H1 (cell line): ENCODE results near the gene ITPRIPL2. TPM values are rescaled to one million over a fixed set of nuclear protein-coding genes. Genes with fewer than 3 reads are reported as not detected.

Experiments
- CTCF ChIA-PET: fragments of 300-600 bp; sonication (Branson Sonifier 250); formaldehyde crosslinking; loops from one replicate; lab custom pipeline; 2021; ENCODE audit not compliant: partially characterized antibody; lab: Charles Lee
- POLR2A ChIA-PET: fragments of 300-600 bp; sonication (Branson Sonifier 250); formaldehyde crosslinking; loops from one replicate; lab custom pipeline; 2021; ENCODE audit warnings: inconsistent platforms; ENCODE audit not compliant: partially characterized antibody; lab: Charles Lee
- DNase-seq, 2 experiments: peaks; one replicate each; pipeline versions ENCODE4 v3.0.0 to v3.0.0-alpha.2; 2010 to 2022; ENCODE audit warnings: low spot score in 2 of 2, low read depth in 1 of 2, mixed read lengths in 1 of 2
- FAIRE-seq: peaks from 2 replicates; lab custom pipeline; 2011; peaks lifted over from hg19 to GRCh38; lab: Jason Lieb, UNC
- H2AFZ ChIP-seq: 2 replicates; pipeline ENCODE4 v1.8.1; 2012; ENCODE audit warnings: low read length, inconsistent platforms
- H2AK5ac ChIP-seq: 2 replicates; pipeline ENCODE4 v1.6.1; 2013; ENCODE audit warnings: low read depth, low read length
- H2BK120ac ChIP-seq: replicated peaks from 2 replicates; pipeline ENCODE3; 2013; ENCODE audit warnings: low read depth, low read length, inconsistent platforms
- H2BK12ac ChIP-seq: 2 replicates; pipeline ENCODE4 v1.6.1; 2013; ENCODE audit warnings: low read depth, low read length
- H2BK15ac ChIP-seq: 2 replicates; pipeline ENCODE4 v1.6.1; 2013; ENCODE audit warnings: low read length
- H2BK20ac ChIP-seq: 2 replicates; pipeline ENCODE4 v1.6.1; 2013; ENCODE audit warnings: low read length
- H2BK5ac ChIP-seq: 2 replicates; pipeline ENCODE4 v1.6.1; 2013; ENCODE audit warnings: low read depth, low read length
- H3K14ac ChIP-seq: 2 replicates; pipeline ENCODE4 v1.6.1; 2013; ENCODE audit warnings: inconsistent platforms; ENCODE audit not compliant: insufficient read length
- H3K18ac ChIP-seq: 2 replicates; pipeline ENCODE4 v1.6.1; 2013; ENCODE audit warnings: low read length; ENCODE audit errors: extremely low read depth
- H3K23ac ChIP-seq: 2 replicates; pipeline ENCODE4 v1.6.1; 2013; ENCODE audit warnings: inconsistent platforms; ENCODE audit not compliant: insufficient read length
- H3K23me2 ChIP-seq: 2 replicates; pipeline ENCODE4 v1.6.1; 2013; ENCODE audit warnings: low read depth, low read length
- H3K27ac ChIP-seq: 2 replicates; pipeline ENCODE4 v1.6.1; 2011; ENCODE audit warnings: low read depth, low read length, inconsistent platforms
- H3K27me3 ChIP-seq, 4 experiments: replicated peaks in 1 of 4; 1 replicate in 1 of 4; 2 replicates in 3 of 4; pipeline versions ENCODE4 v1.6.1 to v1.8.1; 2011 to 2013; ENCODE audit warnings: low read length in 3 of 4, mild to moderate bottlenecking in 3 of 4, inconsistent platforms in 2 of 4, mixed read lengths in 2 of 4, moderate library complexity in 1 of 4; ENCODE audit not compliant: control insufficient read depth in 3 of 4, insufficient read depth in 3 of 4; ENCODE audit errors: extremely low read depth in 1 of 4
- H3K36me3 ChIP-seq, 4 experiments: 2 replicates each; pipeline versions ENCODE4 v1.6.1 to v1.8.1; 2011 to 2013; ENCODE audit warnings: mild to moderate bottlenecking in 4 of 4, low read length in 3 of 4, moderate library complexity in 2 of 4, control low read depth in 1 of 4, inconsistent platforms in 1 of 4; ENCODE audit not compliant: insufficient read depth in 4 of 4, control insufficient read depth in 2 of 4
- H3K4ac ChIP-seq: replicated peaks from 2 replicates; pipeline ENCODE3; 2013; ENCODE audit warnings: low read length, low read depth, mixed read lengths, inconsistent platforms; ENCODE audit not compliant: insufficient read length
- H3K4me1 ChIP-seq, 4 experiments: replicated peaks in 1 of 4; 1 replicate in 1 of 4; 2 replicates in 3 of 4; pipeline versions ENCODE4 v1.6.1 to v1.8.1; 2011 to 2013; ENCODE audit warnings: low read length in 3 of 4, inconsistent platforms in 2 of 4, mixed read lengths in 1 of 4; ENCODE audit not compliant: insufficient read depth in 4 of 4, control insufficient read depth in 3 of 4
- H3K4me2 ChIP-seq, 2 experiments: 2 replicates each; pipeline versions ENCODE4 v1.6.1 to v1.8.1; 2011 to 2013; ENCODE audit warnings: low read depth in 2 of 2, low read length in 2 of 2, control low read depth in 1 of 2, inconsistent platforms in 1 of 2, mild to moderate bottlenecking in 1 of 2; ENCODE audit not compliant: insufficient read depth in 1 of 2
- H3K4me3 ChIP-seq, 4 experiments: fragments of 200-600, 300-600 bp in 1 of 4; sonication (generic), shearing (Covaris generic), sonication (Bioruptor Twin) in 1 of 4; 2 replicates each; pipeline versions ENCODE4 v1.5.1 to v1.8.1; 2011 to 2016; ENCODE audit warnings: low read length in 4 of 4, low read depth in 3 of 4, control low read depth in 2 of 4, inconsistent platforms in 2 of 4, mild to moderate bottlenecking in 2 of 4, mixed read lengths in 1 of 4, moderate library complexity in 1 of 4; ENCODE audit not compliant: insufficient read depth in 2 of 4; ENCODE audit errors: extremely low read depth in 1 of 4
- H3K56ac ChIP-seq: replicated peaks from 2 replicates; pipeline ENCODE3; 2013; ENCODE audit warnings: low read depth, mild to moderate bottlenecking, mixed read lengths, low read length, inconsistent platforms; ENCODE audit not compliant: insufficient read length
- H3K79me1 ChIP-seq: 2 replicates; pipeline ENCODE4 v1.6.1; 2013; ENCODE audit warnings: low read depth, low read length, control low read depth
- H3K79me2 ChIP-seq, 2 experiments: 2 replicates each; pipeline versions ENCODE4 v1.6.1 to v1.8.1; 2012 to 2013; ENCODE audit warnings: low read length in 2 of 2, mild to moderate bottlenecking in 2 of 2, inconsistent platforms in 1 of 2; ENCODE audit not compliant: insufficient read depth in 2 of 2, control insufficient read depth in 1 of 2
- H3K9ac ChIP-seq, 4 experiments: replicated peaks in 1 of 4; 1 replicate in 1 of 4; 2 replicates in 3 of 4; pipeline versions ENCODE4 v1.6.1 to v1.8.1; 2011 to 2013; ENCODE audit warnings: low read depth in 3 of 4, low read length in 3 of 4, control low read depth in 2 of 4, mild to moderate bottlenecking in 2 of 4, moderate library complexity in 2 of 4, inconsistent platforms in 1 of 4; ENCODE audit errors: extremely low read depth in 1 of 4
- H3K9me3 ChIP-seq, 2 experiments: 2 replicates each; pipeline versions ENCODE4 v1.6.1 to v1.8.1; 2012 to 2013; ENCODE audit warnings: mild to moderate bottlenecking in 2 of 2, moderate library complexity in 2 of 2, control low read depth in 1 of 2, inconsistent platforms in 1 of 2, low read depth in 1 of 2, low read length in 1 of 2, mixed read lengths in 1 of 2; ENCODE audit not compliant: insufficient read depth in 2 of 2
- H4K20me1 ChIP-seq, 2 experiments: replicated peaks in 1 of 2; 2 replicates each; pipeline versions ENCODE3 to v1.8.1; 2011 to 2013; ENCODE audit warnings: inconsistent platforms in 2 of 2, low read length in 2 of 2, mild to moderate bottlenecking in 1 of 2; ENCODE audit not compliant: insufficient read depth in 2 of 2, control insufficient read depth in 1 of 2
- H4K5ac ChIP-seq: 2 replicates; pipeline ENCODE4 v1.6.1; 2013; ENCODE audit warnings: low read length, low read depth, mixed read lengths, inconsistent platforms; ENCODE audit not compliant: insufficient read length
- H4K8ac ChIP-seq: 2 replicates; pipeline ENCODE4 v1.8.0; 2013; ENCODE audit warnings: mild to moderate bottlenecking, moderate library complexity, low read length, inconsistent platforms; ENCODE audit not compliant: insufficient read depth; ENCODE audit errors: extremely low read depth
- H4K91ac ChIP-seq: replicated peaks from 2 replicates; pipeline ENCODE3; 2013; ENCODE audit warnings: low read length, mixed read lengths, inconsistent platforms; ENCODE audit not compliant: insufficient read length
- JUN ChIP-seq: IDR thresholded peaks from 2 replicates; pipeline ENCODE4 v1.6.1; 2011; ENCODE audit warnings: low read depth, mild to moderate bottlenecking, improper control_type of control experiment, low read length
- PHF8 ChIP-seq: fragments of 200-600 bp; sonication (generic); conservative IDR thresholded peaks from 2 replicates; pipeline ENCODE4 v1.7.1; 2012; ENCODE audit warnings: low read depth, mild to moderate bottlenecking, inconsistent platforms, low read length, moderate library complexity
- WGBS, 2 experiments: shearing (Covaris generic) in 1 of 2; methylation state at CpG; one replicate each; pipeline versions ENCODE4 v1.1.6 to v1.1.7; 2013 to 2015; ENCODE audit warnings: low lambda C conversion rate in 2 of 2, mixed read lengths in 2 of 2, inconsistent platforms in 1 of 2, low coverage in 1 of 2, missing lambda C conversion rate in 1 of 2; ENCODE audit not compliant: insufficient replicate concordance in 2 of 2, insufficient coverage in 1 of 2, insufficient read length in 1 of 2; ENCODE audit errors: extremely low coverage in 1 of 2, missing lambda C conversion rate in 1 of 2; 5-methylcytosine and 5-hydroxymethylcytosine counted together
- polyA plus RNA-seq, 7 experiments: library from polyadenylated mRNA; depleted of rRNA in 3 of 7; stranded (reverse) in 5 of 7; unstranded in 2 of 7; fragments of >200 nt in 5 of 7; fragments of 200-250 nt in 2 of 7; gene quantifications; 1 replicate in 5 of 7; 2 replicates in 1 of 7; 4 replicates in 1 of 7; pipeline versions ENCODE4 v1.2.1 to v1.2.3, GENCODE V29; 2011 to 2013; ENCODE audit warnings: missing spikeins in 2 of 7, mixed read lengths in 2 of 7
- total RNA-seq: library from RNA; stranded (reverse); fragmentation: NEBNext Ultra II Directional; extraction: Animal tissue kit (Norgen Biotek cat#: 25700); gene quantifications from 2 replicates; pipeline ENCODE4 v1.2.1, GENCODE V29; 2021

Gene ITPRIPL2
- total and polyA plus RNA-seq, 2 of the 8 experiments (the other 6 are each of a cell fraction or from before 2014, with no cell fraction given), result 1.1 to 3.4 TPM

DNA sequence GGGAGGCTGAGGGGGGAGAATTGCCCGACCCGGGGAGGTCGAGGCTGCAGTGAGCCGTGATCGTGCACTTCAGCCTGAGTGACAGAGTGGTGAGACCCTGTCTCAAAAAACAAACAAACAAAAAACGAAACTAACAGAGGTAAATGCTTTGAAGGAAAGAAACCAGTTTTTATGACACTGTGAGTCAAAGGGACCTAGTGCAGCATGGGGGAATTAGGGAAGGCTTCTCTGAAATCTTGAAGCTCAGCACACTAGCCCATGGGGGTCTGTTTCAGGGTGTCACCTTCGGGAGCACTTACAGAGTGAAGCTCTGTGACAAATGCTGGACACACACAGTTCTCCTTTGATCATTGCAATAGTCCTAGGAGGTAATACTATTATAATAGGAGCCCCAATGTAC is 16.6 kb downstream of the ITPRIPL2 start:
- Histone ChIP-seq H3K4me3 (no peak overlapping the region), H2BK12ac (no peak overlapping the region), H4K20me1 (no peaks in the 10 kb centered on the region), H3K23ac (no peak overlapping the region), H4K91ac (no peak overlapping the region), H3K56ac (no peak overlapping the region), H3K9me3 (peaks cover 3 to 6% of the 10 kb centered on the region in 2 experiments; a peak in 3 of 4 replicates), H3K18ac (no peak overlapping the region), H2BK120ac (no peak overlapping the region), H3K9ac (no peak overlapping the region), H2AK5ac (no peak overlapping the region), H3K27ac (no peak overlapping the region), H3K27me3 (no peaks in the 10 kb centered on the region), H2BK15ac (no peak overlapping the region), H3K36me3 (no peaks in the 10 kb centered on the region), H2AFZ (no peak overlapping the region), H2BK20ac (no peak overlapping the region; the same call in 1 of the 2 replicates), H3K79me1 (no peaks in the 10 kb centered on the region), H3K79me2 (no peaks in the 10 kb centered on the region), H3K4ac (no peak overlapping the region), H4K5ac (no peak overlapping the region), H3K23me2 (no peaks in the 10 kb centered on the region), H3K14ac (no peak overlapping the region), H2BK5ac (peak overlapping the region; percentile 29; the same call in 1 of the 2 replicates), H3K4me1 (peaks cover 0 to 11% (median 4%) of the 10 kb centered on the region in 4 experiments; a peak in 5 of 7 replicates), H4K8ac (no peak overlapping the region; the same call in 1 of the 2 replicates), H3K4me2 (no peak overlapping the region; a peak in 1 of 4 replicates)
- no peak for DNase-seq
- FAIRE-seq, result no peak
- ChIA-PET CTCF (interaction anchor here (1.3 to 2.5 kb wide), 4 partner anchors 13 to 30 kb away, joined by 3 to 7 read pairs (median 3); partner anchors contain the start of gene ITPRIPL2), POLR2A (interaction anchor here (0.8 to 0.9 kb wide), 2 partner anchors 9 to 15 kb away, joined by 4 read pairs; no protein-coding TSS in a partner anchor)
- 83% methylated on average over 7 of the region's 7 CpGs; no CpG with 5 or more reads in 1 of the 2 experiments for WGBS, 2 experiments
- TF ChIP-seq JUN (no peak), PHF8 (no peak)
